ENCODE results near the gene DPP4.

- TF ChIP-seq CTCF (IDR thresholded peaks at IDR 0.05) (no peak), POLR2A (IDR thresholded peaks at IDR 0.05) (no peak), POLR2AphosphoS5 (IDR thresholded peaks at IDR 0.05) (no peak)
Observed at GRCh38 chr2:161976295-161976694, 97.7 kb downstream of the DPP4 start.
